HTERT RPE-1 (cell line): ENCODE measurements around the gene NOL9.

Source experiments
- in situ Hi-C: fragments of 300-500 bp; cut with MboI; formaldehyde crosslinking; loops from 4 replicates; pipeline ENCODE4 v1.14.3; 2020; ENCODE audit warnings: low sequenced_read_pairs

NOL9 gene

DNA sequence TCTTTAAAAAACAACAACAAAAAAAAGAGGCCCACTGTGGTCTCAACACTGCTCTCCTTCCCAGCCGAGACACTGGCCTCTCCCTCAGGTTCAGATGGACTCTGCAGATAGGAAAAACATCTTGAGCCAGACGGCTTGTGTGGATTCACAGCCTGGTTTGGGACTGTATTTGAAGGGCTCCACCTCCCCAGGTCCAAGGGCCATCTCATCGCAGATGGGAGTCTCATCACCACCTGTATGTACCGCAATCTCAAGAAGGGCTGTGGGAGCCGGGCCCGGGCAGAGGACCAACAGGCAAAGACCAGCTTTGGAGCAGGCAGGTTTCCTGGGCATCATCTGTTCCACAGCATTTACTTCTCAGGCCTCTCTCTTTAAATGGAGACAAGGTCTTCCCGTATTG is 35.7 kb upstream of the NOL9 start:
- in situ Hi-C loops = no loop called here

- in situ Hi-C loops = no loop called here
Observed at GRCh38 chr1:6588893-6589520, 34.7 kb upstream of the NOL9 start.

GRCh38 chr1:6588128-6588892 is 34.0 kb upstream of the NOL9 start:
- in situ Hi-C loops = no loop called here

GRCh38 chr1:6587261-6588005 is 33.1 kb upstream of the NOL9 start:
- in situ Hi-C loops = no loop called here

DNA sequence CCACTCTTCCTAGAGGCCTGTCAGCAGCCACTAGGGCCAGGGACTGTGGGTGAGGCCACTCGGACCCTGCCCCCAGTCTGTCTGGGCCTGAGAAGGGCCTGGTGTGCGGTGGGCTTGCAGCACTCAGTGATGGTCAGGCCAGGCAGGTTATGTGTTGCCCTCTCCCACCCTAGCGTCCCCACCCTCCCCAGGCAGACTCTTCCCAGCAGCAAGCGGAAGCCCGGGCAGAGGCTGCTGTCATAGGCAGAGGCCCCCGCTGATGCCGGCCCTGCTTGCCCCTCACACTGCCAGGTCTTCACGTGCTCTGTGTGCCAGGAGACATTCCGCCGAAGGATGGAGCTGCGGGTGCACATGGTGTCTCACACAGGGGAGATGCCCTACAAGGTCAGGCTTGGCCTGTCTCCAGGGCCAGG is 32.1 kb upstream of the NOL9 start:
- in situ Hi-C loops = no loop called here

DNA sequence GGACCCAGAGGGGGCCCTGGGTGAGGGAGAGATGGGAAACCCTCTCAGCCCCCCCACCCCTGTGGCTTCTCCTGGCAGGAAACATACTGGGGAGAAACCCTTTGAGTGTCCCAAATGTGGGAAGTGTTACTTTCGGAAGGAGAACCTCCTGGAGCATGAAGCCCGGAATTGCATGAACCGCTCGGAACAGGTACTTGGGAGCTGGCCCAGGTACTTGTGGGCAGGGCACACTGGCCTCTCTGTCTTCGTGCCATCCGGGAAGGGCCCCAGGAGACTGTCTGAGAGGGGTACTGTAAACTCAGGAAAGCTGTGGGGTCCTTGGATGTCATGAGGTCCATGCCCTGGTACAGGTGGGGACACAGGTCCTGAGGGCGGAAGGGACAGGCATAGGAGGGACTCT is 31.5 kb upstream of the NOL9 start:
- in situ Hi-C loops = no loop called here

DNA sequence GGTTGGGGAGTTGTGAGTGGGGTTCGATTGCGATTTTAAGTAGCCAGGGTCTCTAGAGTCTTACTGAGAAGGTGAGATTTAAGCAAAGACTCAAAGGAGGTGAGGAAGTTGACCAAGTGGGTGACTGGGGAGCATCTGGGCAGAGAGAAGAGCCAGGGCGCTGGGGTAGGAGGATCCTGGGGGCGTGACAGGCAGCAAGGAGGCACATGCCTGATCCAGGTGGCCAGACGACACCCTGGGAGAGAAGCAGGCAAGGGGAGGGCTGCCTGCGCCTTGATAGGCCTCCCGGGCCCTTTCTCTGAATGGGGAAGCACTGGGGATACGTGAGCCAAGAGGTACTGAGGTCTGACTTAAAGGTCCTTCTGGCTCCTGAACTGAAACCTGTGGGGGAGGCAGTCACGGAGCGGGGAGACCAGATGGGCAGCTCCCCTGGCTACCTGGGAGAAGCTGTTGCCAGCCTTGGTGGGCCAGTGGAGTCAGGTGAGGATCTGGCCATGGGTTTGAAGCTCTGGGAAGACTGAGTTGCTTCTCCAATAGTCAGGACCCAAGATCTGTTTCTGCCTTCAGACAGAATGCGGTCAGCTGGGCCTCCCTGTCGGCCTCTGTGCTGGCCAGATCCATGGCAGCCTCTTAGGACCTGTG is 30.9 kb upstream of the NOL9 start:
- in situ Hi-C loops = no loop called here

DNA sequence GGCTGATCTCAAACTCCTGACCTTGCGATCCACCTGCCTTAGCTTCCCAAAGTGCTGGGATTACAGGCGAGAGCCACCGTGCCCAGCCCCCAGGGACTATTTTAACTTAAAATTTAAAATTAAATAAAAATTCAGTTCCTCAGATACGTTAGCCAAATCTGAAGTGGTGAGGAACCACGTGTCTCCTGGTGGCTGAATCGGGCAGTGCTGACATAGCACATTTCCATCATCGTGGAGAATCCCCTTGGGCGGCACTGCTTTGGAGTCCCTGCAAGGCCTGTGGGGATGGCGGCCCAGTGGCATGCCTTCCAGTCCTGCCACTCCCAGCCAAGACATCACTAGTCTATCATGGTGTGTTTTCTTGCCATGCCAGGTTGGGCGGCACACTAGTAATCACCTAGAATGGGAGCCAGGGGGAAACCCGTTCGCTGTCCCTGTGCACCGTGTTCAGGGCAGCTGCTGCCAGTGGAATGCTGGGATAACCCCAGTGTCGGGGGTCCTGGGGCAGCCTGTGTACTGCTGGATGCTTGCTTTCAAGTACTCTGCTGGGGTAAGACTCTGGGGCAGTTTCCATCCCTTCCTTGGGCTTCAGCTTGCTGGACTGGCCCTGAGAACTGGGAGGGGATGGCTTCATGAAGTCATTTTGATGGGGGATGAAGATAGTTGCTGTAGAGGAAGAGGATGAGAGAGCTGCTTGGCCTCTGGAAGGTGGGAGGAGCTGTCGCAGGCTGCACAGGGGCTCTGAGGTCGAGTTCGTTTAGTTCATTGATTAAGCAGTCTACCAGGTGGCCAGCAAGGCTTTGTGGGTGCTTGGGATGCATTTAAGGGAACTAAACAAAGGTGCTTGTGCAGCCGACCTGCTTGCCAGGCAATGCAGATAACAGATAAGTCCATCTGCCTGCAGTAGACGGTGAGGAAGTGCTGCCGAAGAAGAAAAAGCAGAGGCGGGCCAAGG is 30.1 kb upstream of the NOL9 start:
- in situ Hi-C loops = no loop called here

DNA sequence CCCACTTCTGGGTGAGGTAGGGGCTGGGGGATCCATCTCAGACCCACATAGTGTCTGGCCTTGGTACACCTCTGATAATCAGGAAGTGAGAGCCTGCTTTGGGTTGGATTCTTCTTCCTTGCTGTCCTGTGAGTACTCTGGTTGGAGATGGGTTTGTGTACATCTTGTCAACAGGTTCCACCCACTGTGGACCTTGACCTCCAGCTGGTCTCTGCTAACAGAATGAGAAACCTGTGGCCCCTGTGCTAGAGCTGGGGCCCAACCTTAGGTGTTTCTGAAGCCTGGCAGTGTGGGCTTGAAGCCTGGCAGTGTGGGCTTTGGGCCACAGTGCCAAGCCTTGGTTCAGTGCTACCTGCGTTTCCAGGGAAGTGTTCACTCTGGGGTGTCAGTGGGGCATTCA is 28.1 kb upstream of the NOL9 start:
- in situ Hi-C loops = no loop called here

DNA sequence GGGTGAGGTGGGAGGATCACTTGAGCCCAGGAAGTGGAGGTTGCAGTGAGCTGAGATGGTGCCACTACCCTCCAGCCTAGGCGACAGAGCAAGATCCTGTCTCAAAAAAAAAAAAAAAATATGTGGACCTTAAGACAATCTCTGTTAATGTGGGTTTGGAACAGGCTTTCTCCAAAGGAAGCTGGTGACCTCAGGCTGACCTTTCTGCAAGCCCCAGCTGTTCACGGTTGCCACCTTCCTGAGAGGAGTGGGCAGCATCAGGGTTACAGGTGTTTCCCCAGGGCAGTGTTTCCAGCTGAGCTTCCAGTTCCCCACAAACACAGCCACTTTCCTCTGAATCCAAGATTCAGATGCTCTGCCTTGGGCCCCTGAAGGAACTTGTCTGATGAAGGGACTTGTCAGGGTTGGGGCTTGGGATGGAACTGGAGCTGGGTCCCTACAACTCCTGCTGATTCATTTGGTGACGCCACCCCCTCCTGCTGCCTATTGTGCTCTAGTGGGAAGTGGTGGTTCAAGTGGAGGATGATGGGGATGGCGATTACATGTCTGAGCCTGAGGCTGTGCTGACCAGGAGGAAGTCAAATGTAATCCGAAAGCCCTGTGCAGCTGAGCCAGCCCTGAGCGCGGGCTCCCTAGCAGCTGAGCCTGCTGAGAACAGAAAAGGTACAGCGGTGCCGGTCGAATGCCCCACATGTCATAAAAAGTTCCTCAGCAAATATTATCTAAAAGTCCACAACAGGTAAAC is 27.4 kb upstream of the NOL9 start:
- in situ Hi-C loops = no loop called here

DNA sequence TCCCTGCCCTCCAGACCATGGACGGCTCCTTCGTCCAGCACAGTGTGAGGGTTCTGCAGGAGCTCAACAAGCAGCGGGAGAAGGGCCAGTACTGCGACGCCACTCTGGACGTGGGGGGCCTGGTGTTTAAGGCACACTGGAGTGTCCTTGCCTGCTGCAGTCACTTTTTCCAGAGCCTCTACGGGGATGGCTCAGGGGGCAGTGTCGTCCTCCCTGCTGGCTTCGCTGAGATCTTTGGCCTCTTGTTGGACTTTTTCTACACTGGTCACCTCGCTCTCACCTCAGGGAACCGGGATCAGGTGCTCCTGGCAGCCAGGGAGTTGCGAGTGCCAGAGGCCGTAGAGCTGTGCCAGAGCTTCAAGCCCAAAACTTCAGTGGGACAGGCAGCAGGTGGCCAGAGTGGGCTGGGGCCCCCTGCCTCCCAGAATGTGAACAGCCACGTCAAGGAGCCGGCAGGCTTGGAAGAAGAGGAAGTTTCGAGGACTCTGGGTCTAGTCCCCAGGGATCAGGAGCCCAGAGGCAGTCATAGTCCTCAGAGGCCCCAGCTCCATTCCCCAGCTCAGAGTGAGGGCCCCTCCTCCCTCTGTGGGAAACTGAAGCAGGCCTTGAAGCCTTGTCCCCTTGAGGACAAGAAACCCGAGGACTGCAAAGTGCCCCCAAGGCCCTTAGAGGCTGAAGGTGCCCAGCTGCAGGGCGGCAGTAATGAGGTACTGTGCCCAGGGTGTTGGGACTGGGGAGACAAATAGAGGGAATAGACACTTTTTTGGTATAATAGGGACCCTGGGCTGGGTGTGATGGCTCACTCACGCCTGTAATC is 26.5 kb upstream of the NOL9 start:
- in situ Hi-C loops = no loop called here

GRCh38 chr1:6580119-6580592 is 25.8 kb upstream of the NOL9 start:
- in situ Hi-C loops = no loop called here

GRCh38 chr1:6579374-6580118 is 25.2 kb upstream of the NOL9 start, which contains the start of gene ZBTB48:
ZBTB48 (plus strand) TSS chr1:6579994; CDS start chr1:6580610, 616 bp downstream.
- in situ Hi-C loops = no loop called here

DNA sequence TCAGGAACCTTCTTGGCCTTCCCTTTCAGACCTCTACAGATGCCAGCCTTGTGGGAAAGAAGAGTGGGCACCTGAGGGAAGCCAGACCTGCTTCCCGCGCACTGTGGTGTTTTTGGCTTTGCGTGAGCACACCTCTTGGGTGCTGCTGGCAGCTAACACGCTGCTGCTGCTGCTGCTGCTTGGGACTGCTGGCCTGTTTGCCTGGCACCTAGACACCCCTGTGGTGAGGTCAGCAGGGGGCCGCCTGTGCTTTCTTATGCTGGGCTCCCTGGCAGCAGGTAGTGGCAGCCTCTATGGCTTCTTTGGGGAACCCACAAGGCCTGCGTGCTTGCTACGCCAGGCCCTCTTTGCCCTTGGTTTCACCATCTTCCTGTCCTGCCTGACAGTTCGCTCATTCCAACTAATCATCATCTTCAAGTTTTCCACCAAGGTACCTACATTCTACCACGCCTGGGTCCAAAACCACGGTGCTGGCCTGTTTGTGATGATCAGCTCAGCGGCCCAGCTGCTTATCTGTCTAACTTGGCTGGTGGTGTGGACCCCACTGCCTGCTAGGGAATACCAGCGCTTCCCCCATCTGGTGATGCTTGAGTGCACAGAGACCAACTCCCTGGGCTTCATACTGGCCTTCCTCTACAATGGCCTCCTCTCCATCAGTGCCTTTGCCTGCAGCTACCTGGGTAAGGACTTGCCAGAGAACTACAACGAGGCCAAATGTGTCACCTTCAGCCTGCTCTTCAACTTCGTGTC is 24.5 kb upstream of the NOL9 start:
- in situ Hi-C loops = no loop called here

DNA sequence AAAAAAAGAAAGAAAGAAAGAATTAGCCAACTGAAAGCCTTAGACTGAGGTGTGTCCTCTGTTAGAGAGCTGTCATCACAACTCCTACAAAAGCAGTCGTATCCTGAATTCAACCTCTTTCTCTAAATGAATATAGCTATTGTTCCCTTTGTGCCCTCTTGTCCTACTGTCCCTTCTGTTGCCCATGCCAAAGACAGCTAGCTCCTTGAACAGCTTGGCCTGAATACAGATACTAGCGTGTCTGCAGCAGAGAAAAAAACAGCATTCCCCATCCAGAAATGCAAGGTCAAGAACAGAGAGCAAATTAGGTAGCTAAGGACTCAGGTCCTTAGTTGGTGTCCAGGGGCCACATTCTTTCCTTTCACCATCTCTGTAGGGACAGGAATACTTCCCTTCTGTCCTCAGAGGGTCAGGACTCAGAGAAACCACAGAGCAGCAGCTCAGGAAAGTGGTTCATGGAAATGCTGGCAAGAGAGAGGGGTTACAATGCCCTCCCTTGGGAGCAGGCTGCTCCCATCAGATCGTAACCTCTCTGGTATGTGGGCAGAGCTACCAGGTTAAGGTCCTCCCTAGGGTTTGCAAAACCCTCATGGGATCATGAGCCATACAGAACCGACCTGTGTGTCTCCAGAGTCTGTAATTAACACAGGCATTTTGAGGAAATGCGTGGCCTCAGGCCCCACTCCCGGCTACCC is 23.7 kb upstream of the NOL9 start:
- in situ Hi-C loops = no loop called here

- in situ Hi-C loops = no loop called here
Observed at GRCh38 chr1:6574818-6575217, 20.5 kb upstream of the NOL9 start.
